Central memory CD8-positive, alpha-beta T cell (primary cell): Measurements from ENCODE around the gene PTPRG.

ENCODE experiments used
- ATAC-seq: fragments of 150-1000 bp; cut with Tn5 transposase; replicated peaks from 2 replicates; pipeline ENCODE4 v1.10.0; 2022; ENCODE audit warnings: mild to moderate bottlenecking, moderate FRiP score, moderate number of reproducible peaks; ENCODE audit not compliant: poor library complexity, severe bottlenecking; ENCODE audit errors: extremely low read depth
- DNase-seq, 2 donors: peaks; one replicate each; pipeline ENCODE4 v3.0.0; 2021; ENCODE audit warnings: low spot score in 2 of 2
- H3K27ac Mint-ChIP-seq: one replicate; pipeline ENCODE4 v1.8.0; 2022; ENCODE audit warnings: low read depth, mild to moderate bottlenecking, moderate library complexity, mixed read lengths
- H3K27me3 Mint-ChIP-seq: one replicate; pipeline ENCODE4 v1.8.0; 2022; ENCODE audit warnings: mixed read lengths
- H3K36me3 Mint-ChIP-seq: one replicate; pipeline ENCODE4 v1.8.0; 2022; ENCODE audit warnings: mild to moderate bottlenecking, moderate library complexity, mixed read lengths; ENCODE audit not compliant: insufficient read depth
- H3K4me1 Mint-ChIP-seq: one replicate; pipeline ENCODE4 v1.8.0; 2022; ENCODE audit warnings: mixed read lengths
- H3K4me3 Mint-ChIP-seq: one replicate; pipeline ENCODE4 v1.8.0; 2022; ENCODE audit warnings: mild to moderate bottlenecking, moderate library complexity, mixed read lengths
- H3K9me3 Mint-ChIP-seq: one replicate; pipeline ENCODE4 v1.8.0; 2022; ENCODE audit warnings: mixed read lengths

PTPRG gene

DNA sequence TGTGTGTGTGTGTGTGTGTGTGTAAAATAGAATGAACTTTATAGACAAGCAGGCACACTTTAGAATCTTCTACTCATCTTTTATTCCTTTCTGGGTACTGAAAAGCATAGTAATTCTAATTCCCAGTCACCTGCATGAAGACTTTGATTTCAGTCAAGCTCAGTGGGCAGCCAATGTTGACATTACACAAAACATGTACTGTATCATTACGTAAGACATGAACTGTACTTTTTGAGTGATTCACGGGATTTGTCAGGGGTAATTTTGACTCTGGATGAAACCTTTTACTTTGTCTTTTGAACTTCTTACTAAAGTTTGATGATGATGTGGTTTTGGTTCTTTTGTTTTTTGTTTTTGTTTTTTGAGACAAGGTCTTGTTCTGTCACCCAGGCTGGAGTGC lies 38.8 kb downstream of the PTPRG start:
- no peak for ATAC-seq
- H3K36me3 Mint-ChIP-seq: peaks cover 2% of the 10 kb centered on the region

DNA sequence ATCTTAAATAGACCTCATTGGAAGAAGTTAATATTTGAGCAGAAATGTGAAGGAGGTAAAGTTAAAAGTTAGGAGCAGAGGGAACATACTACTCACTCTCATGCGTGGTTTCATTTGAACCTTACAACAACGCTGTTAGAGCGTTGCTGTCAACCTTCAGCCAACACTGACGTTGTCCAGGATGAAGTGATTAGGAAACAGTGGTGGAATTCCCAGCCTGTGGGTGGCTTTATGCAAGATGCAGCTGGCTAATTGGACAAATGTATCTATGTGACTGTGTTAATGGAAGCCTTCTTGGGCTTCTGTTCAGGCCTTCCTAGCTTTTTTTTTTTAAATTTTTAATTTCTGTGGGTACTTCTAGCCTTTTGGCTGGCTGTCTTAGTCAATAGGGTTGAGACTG lies 40.5 kb downstream of the PTPRG start:
- H3K4me1 Mint-ChIP-seq: no peaks in the 10 kb centered on the region
- H3K36me3 Mint-ChIP-seq: peaks cover 2% of the 10 kb centered on the region
- H3K9me3 Mint-ChIP-seq: no peaks in the 10 kb centered on the region
- H3K27ac Mint-ChIP-seq: no peak overlapping the region
- ATAC-seq: no peak
- no peaks in the 10 kb centered on the region for H3K27me3 Mint-ChIP-seq
- no peak for DNase-seq
- H3K4me3 Mint-ChIP-seq: no peak overlapping the region

More for the DNA sequence above, 38.8 kb downstream of the PTPRG start:
- H3K4me1 Mint-ChIP-seq: no peaks in the 10 kb centered on the region
- no peaks in the 10 kb centered on the region for H3K9me3 Mint-ChIP-seq
- no peak overlapping the region for H3K4me3 Mint-ChIP-seq
- DNase-seq: no peak
- H3K27ac Mint-ChIP-seq: no peak overlapping the region
- no peaks in the 10 kb centered on the region for H3K27me3 Mint-ChIP-seq

DNA sequence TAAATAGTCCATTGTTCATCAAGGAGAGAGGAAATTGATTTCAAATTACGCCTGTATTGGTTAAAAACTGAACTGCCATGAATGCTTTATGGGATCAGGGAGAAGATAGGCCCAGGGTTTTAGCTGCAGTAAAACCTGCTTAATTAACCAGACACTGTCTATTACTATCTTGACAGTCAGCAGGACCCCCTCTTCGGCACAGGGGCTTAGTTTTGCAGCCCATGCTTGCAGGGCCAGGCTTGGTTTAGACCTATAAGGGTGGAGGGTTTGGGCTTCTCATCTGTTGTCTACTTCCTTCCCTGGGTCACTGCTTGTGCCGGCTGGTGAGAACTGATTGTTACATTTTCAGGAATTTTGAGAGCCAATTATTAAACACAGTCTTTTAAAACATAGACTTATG lies 41.1 kb downstream of the PTPRG start:
- DNase-seq (no peak), ATAC-seq (no peak)
- H3K27me3 Mint-ChIP-seq: no peaks in the 10 kb centered on the region
- no peaks in the 10 kb centered on the region for H3K4me1 Mint-ChIP-seq
- H3K36me3 Mint-ChIP-seq: peaks cover 2% of the 10 kb centered on the region
- no peaks in the 10 kb centered on the region for H3K9me3 Mint-ChIP-seq
- H3K4me3 Mint-ChIP-seq: no peak overlapping the region
- H3K27ac Mint-ChIP-seq: no peak overlapping the region

DNA sequence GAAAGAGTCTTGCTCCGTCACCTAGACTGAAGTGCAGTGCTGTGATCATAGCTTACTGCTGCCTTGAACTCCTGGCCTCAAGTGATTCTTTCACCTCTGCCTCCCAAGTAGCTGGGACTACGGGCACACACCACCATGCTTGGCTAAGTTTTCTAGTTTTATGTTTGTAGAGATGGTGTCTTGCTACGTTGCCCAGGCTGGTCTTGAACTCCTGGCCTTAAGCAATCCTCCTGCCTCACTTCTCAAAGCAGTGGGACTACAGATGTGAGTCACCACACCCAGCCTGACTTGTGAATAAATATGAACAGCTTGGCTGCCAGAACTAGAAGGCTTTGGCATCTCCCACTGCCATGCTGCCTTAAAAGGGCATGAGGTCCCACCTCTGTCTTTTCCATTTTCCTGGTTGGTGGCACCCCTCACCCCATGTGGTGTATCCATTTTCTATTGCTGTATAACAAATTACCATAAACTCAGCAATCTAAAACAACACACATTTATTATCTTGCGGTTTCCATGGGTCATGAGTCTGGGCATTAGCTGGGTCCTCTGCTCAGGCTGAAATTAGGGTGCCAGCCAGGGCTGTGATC lies 44.3 kb downstream of the PTPRG start:
- no peaks in the 10 kb centered on the region for H3K4me1 Mint-ChIP-seq
- H3K27me3 Mint-ChIP-seq: no peaks in the 10 kb centered on the region
- peaks cover 3% of the 10 kb centered on the region for H3K9me3 Mint-ChIP-seq
- no peak overlapping the region for H3K27ac Mint-ChIP-seq
- DNase-seq (no peak), ATAC-seq (no peak)
- H3K36me3 Mint-ChIP-seq: no peaks in the 10 kb centered on the region
- H3K4me3 Mint-ChIP-seq: no peak overlapping the region

DNA sequence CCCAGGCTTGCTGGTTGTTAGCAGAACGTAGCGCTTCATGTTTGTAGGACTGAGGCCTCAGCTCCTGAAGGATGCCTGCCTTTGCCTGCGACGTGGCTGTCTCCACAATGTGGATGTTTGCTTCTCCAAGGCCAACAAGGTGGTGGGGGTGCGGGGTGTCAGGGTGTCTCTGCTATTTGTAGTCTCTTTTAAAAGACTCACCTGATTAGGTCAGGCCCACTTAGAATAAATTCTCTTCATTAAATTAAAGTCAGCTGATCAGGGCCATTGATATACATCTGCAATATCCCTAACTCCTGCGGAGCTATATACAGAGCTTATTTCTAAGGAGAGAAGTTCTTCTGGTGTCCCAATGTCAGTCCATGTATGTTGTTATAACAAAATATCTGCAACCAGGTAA lies 44.8 kb downstream of the PTPRG start:
- no peak for ATAC-seq
- DNase-seq: no peak
- Mint-ChIP-seq H3K4me3 (no peak overlapping the region), H3K4me1 (no peaks in the 10 kb centered on the region), H3K27ac (no peak overlapping the region), H3K36me3 (no peaks in the 10 kb centered on the region), H3K9me3 (peaks cover 5% of the 10 kb centered on the region), H3K27me3 (no peaks in the 10 kb centered on the region)

DNA sequence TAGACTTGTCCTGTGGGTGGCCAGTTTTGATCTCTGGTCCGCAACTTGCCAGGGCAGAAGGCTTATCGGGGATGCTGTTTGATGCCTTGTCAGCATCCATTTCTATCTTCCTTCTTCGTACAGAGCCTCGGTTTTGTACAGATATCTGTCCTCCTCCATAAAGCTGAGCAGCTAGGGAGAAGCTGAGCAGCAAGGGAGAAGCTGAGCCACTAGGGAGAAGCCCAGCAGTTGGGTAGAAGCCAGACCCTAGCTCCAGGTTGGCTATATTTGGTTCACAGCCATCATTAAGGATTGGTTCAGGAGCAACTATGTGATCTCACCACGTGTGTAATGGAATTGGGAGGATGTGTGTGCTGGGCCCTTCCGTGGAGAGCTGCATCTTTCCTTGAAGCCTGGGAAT lies 46.7 kb downstream of the PTPRG start:
- Mint-ChIP-seq H3K4me1 (no peaks in the 10 kb centered on the region), H3K27me3 (no peaks in the 10 kb centered on the region), H3K27ac (no peak overlapping the region), H3K9me3 (peaks cover 5% of the 10 kb centered on the region), H3K4me3 (no peak overlapping the region), H3K36me3 (no peaks in the 10 kb centered on the region)
- no peak for DNase-seq
- no peak for ATAC-seq

DNA sequence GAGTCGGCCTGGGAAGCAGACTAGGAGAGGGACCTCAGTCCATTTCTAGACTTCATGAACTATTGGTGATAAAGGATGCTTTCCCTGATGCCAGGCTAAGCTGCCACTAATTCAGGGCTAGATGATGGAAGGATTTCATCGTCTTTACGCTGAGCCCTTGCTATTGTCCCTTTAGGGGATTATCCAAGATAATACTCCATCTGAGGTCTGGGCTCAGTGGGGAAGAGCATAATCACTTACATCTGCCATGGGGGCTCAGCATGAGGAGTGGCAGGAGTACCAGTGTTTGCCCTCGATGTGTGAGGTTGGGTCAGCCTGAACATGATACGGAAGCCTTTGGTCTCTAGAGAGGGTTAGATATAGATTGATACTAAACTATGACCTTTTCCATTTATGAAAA lies 47.3 kb downstream of the PTPRG start:
- ATAC-seq (no peak), DNase-seq (no peak)
- H3K36me3 Mint-ChIP-seq: no peaks in the 10 kb centered on the region
- H3K9me3 Mint-ChIP-seq: peaks cover 5% of the 10 kb centered on the region
- no peak overlapping the region for H3K4me3 Mint-ChIP-seq
- H3K27me3 Mint-ChIP-seq: no peaks in the 10 kb centered on the region
- no peak overlapping the region for H3K27ac Mint-ChIP-seq
- H3K4me1 Mint-ChIP-seq: no peaks in the 10 kb centered on the region

DNA sequence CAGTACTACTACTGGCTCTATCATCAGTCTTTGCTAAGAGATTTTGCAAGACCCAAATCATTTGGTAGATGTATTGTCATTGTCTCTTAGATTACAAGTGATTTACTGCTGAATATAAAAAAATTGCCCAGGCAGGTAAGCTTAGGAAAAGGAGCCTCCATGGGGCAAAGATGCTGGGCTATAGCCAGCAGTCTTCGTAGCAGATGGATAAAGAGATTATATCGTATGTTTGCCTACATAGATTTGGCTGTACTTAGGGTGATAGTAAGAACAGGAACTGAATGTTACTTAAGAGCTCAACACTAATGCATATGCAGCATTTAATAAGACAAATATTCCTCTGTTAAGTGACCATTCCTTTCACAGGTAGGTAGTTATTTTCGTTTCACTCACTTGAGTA lies 48.9 kb downstream of the PTPRG start:
- Mint-ChIP-seq H3K36me3 (no peaks in the 10 kb centered on the region), H3K27ac (no peak overlapping the region), H3K9me3 (peaks cover 5% of the 10 kb centered on the region), H3K4me3 (no peak overlapping the region), H3K4me1 (no peaks in the 10 kb centered on the region), H3K27me3 (no peaks in the 10 kb centered on the region)
- ATAC-seq (no peak), DNase-seq (no peak)

DNA sequence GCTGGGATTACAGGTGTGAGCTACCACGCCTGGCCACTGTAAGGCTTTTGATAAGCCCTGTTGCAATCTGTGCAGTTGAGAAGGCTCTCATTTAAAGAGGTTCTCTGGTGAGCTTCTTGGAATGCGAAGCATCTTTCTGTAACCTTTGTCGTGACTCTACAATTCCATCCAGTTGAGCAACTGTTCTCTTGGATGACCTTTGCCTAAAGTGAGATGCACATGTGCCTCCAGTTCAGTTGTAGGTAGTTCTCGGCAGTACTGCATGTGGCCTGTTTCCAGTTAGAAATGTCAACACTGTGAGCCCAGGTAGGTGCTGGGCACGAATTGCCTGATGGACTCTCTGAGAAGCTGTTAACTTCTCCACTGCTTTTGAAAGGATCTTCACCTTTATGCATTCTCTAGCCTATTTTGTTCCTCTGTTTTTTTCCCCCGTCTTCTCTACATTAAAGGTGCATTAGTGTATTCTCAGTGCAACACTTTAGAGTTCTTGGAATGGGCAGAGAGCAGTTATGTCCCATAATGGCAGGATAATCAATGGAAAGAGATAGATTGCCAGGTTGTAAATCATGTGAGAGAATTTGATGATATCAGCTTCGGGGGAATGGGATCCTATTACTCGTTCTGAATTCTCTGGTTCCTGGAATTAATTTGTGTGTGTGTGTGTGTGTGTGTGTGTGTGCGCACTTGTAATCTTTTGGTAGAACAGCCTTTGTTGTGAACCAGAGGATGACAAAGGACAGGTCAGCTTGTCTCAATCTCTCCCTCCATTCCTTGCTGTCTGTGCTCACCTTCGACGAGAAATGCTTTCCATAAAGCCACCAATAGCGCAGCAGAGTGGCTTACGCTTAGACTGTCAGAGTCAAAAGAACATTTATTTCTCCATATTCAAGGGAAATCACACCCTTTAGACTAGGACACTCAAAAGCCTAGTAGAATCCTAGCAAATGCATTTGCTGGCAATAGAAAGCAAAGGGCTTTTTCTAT lies 51.1 kb downstream of the PTPRG start:
- Mint-ChIP-seq H3K4me1 (no peaks in the 10 kb centered on the region), H3K9me3 (peaks cover 5% of the 10 kb centered on the region), H3K27me3 (no peaks in the 10 kb centered on the region), H3K36me3 (no peaks in the 10 kb centered on the region), H3K4me3 (no peak overlapping the region), H3K27ac (no peak overlapping the region)
- ATAC-seq (no peak), DNase-seq (no peak)

DNA sequence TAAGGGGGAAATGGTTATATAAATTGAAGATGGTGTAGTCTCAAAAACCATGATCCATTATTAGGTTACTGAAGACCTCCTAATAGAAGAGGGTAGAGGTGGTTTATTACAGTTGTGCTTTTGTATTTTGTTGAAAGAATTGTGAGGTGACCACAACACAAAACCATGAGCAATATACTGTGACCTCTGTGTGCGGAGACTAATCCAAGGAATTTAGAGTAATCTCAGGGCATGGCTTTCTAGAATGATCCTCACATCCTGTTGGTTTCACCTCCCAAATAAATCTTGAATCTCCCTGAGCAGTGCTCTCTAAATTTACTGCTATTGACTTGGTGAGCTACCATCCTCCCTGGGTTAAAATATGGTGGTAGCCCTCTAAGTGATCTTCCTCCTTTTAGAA lies 52.3 kb downstream of the PTPRG start:
- no peak for DNase-seq
- H3K4me1 Mint-ChIP-seq: no peaks in the 10 kb centered on the region
- H3K9me3 Mint-ChIP-seq: peaks cover 5% of the 10 kb centered on the region
- H3K27ac Mint-ChIP-seq: no peak overlapping the region
- H3K36me3 Mint-ChIP-seq: no peaks in the 10 kb centered on the region
- no peak for ATAC-seq
- H3K4me3 Mint-ChIP-seq: no peak overlapping the region
- H3K27me3 Mint-ChIP-seq: no peaks in the 10 kb centered on the region

DNA sequence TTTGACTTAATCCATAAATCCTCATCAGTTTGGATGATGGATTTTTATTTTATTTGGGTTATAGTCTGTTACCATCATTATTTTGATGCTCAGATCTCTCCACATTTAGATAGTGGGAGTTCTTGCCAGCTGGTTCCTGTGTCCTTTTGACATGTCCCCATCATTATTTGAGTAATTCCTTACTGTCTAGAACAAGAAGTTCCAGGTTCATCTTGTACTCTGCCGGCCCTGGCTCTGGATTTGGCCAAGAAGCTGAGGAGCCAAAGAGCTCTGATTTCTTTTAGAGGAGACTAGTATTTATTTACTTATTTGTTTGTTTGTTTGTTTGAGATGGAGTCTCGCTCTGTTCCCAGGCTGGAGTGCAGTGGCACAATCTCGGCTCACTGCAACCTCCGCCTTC lies 54.3 kb downstream of the PTPRG start:
- Mint-ChIP-seq H3K36me3 (no peaks in the 10 kb centered on the region), H3K27me3 (no peaks in the 10 kb centered on the region), H3K27ac (no peak overlapping the region), H3K4me1 (no peaks in the 10 kb centered on the region), H3K4me3 (no peak overlapping the region), H3K9me3 (peaks cover 3% of the 10 kb centered on the region)
- ATAC-seq (no peak), DNase-seq (no peak)

DNA sequence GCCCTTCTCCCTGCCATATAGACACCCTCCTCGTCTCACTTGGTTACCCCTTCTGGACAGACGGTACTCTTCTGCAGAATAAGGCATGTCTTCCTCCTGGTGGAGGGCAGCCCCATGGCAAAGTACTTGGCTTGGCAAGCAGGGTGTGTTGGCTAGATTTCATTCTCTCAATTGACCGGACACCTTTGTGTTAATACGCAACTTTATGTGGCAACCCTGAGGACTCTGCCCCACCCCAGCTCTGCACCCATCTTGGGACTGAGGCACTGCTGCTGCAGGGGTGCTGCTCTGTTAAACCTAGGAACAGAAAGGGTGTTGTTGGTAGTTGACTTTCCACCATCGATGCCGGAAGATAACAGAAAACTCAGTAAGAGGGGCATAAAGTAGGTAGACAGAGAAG lies 55.2 kb downstream of the PTPRG start:
- no peaks in the 10 kb centered on the region for H3K27me3 Mint-ChIP-seq
- no peak overlapping the region for H3K27ac Mint-ChIP-seq
- no peaks in the 10 kb centered on the region for H3K36me3 Mint-ChIP-seq
- ATAC-seq: no peak
- H3K4me3 Mint-ChIP-seq: no peak overlapping the region
- H3K4me1 Mint-ChIP-seq: no peaks in the 10 kb centered on the region
- no peak for DNase-seq
- no peaks in the 10 kb centered on the region for H3K9me3 Mint-ChIP-seq

DNA sequence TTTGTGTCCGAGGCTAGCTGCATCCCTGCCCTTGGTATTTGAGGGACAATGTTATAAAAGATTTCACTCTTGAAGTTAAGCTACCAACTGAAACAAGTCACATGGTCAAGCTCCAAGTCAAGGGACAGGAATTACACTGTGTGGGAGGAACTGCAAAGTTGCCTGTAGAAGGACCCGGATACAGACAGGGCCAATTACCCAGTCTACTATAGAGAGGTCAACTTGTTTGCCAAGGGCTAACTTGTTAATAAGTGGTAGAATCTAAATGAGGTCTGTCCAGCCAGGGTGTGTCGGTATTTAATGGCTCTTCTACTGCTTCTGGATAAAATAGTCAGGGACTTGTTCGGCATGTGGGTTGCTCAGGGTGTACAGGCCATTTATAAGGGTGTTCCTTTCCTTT lies 55.7 kb downstream of the PTPRG start:
- Mint-ChIP-seq H3K27me3 (no peaks in the 10 kb centered on the region), H3K4me1 (no peaks in the 10 kb centered on the region), H3K27ac (no peak overlapping the region), H3K36me3 (no peaks in the 10 kb centered on the region), H3K9me3 (no peaks in the 10 kb centered on the region), H3K4me3 (no peak overlapping the region)
- no peak for DNase-seq
- no peak for ATAC-seq
